CD4-positive, alpha-beta T cell treated with Interleukin-2 at 100 ng/mL for 4 hours (primary cell): ENCODE data around the gene CCDC74A.
"Not testable (repeated sequence)": the region's sequence is repeated elsewhere in the genome, so short reads cannot be mapped to it uniquely, and the experiment has no call there.

Experiments used
- DNase-seq: peaks from one replicate; pipeline ENCODE4 v3.0.0-alpha.2; 2020; ENCODE audit warnings: low spot score

CCDC74A gene

GRCh38 chr2:131529864-131530445 lies 2.3 kb downstream of the CCDC74A start:
- DNase-seq, result not testable (repeated sequence)

- DNase-seq, result not testable (repeated sequence)
Observed at GRCh38 chr2:131530626-131531344, 3.1 kb downstream of the CCDC74A start.

GRCh38 chr2:131531547-131532185 lies 4.0 kb downstream of the CCDC74A start:
- DNase-seq, result not testable (repeated sequence)

- not testable (repeated sequence) for DNase-seq
Observed at GRCh38 chr2:131532723-131533608, 5.3 kb downstream of the CCDC74A start.

- DNase-seq, result not testable (repeated sequence)
Observed at GRCh38 chr2:131533609-131534316, 6.1 kb downstream of the CCDC74A start.

GRCh38 chr2:131534317-131534672 lies 6.6 kb downstream of the CCDC74A start:
- not testable (repeated sequence) for DNase-seq

- DNase-seq, result not testable (repeated sequence)
Observed at GRCh38 chr2:131534965-131535364, 7.3 kb downstream of the CCDC74A start.

GRCh38 chr2:131535526-131535925 lies 7.8 kb downstream of the CCDC74A start:
- no peak for DNase-seq

GRCh38 chr2:131535951-131536826 lies 8.5 kb downstream of the CCDC74A start:
- not testable (repeated sequence) for DNase-seq

GRCh38 chr2:131536841-131537240 lies 9.2 kb downstream of the CCDC74A start:
- DNase-seq, result not testable (repeated sequence)

GRCh38 chr2:131538856-131539255 lies 11.2 kb downstream of the CCDC74A start:
- not testable (repeated sequence) for DNase-seq

- DNase-seq, result no peak
Observed at GRCh38 chr2:131542438-131543384, 15.0 kb downstream of the CCDC74A start.

GRCh38 chr2:131543385-131543891 lies 15.8 kb downstream of the CCDC74A start:
- DNase-seq, result no peak

- not testable (repeated sequence) for DNase-seq
Observed at GRCh38 chr2:131544006-131544812, 16.5 kb downstream of the CCDC74A start.

GRCh38 chr2:131544813-131545165 lies 17.1 kb downstream of the CCDC74A start:
- DNase-seq, result not testable (repeated sequence)

- DNase-seq, result no peak
Observed at GRCh38 chr2:131552871-131553270, 25.2 kb downstream of the CCDC74A start.

GRCh38 chr2:131556998-131557397 lies 29.3 kb downstream of the CCDC74A start:
- no peak for DNase-seq

GRCh38 chr2:131557558-131558321 lies 30.1 kb downstream of the CCDC74A start:
- DNase-seq, result no peak
